ENCODE results near the gene SIPA1L3.

DNA sequence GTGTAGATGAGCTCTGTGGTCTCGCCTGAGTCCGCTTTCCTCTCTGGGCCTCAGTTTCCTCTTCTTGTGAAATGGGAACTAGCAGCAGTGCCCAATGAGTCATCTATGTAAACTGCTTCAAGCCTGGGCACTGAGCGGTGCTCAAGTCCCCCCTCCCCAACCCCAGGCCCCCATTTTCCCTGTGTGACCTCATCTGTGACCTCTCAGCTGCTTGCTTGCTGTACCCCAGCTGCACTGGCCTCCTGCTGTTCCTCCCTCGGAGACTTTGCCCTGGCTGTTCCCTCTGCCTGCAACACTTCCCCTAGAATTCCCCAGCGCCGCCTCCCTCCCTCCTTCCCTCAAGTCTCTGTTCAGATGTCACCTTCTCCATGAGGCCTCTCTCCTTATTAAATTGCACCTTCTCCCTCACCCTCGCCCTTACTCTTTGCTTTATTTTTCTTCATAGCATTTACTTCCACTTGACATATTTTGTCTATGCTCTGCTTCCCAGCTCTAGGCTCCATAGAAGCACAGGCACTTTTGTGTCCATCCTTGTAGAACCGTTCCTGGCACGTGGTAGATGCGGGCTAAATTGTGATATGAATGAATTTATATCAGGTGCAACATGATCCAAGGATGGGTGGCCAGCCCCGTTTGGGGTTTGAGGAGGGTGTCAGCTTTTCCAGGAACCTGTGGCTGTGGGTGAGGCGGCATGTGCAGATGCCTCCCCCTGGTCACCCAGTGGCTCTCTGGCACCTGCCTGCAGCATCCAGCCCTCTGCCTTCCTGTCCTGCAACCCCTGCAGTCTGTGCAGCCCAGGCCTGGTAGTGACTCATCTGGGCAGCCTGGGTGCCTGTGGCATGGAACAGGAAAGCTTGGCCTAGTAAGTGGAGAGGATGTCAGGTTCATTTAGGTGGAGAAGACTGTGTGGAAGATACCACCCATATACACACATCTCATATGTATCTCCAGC, 26.3 kb downstream of the SIPA1L3 start:
- TF ChIP-seq, protein P1, sequence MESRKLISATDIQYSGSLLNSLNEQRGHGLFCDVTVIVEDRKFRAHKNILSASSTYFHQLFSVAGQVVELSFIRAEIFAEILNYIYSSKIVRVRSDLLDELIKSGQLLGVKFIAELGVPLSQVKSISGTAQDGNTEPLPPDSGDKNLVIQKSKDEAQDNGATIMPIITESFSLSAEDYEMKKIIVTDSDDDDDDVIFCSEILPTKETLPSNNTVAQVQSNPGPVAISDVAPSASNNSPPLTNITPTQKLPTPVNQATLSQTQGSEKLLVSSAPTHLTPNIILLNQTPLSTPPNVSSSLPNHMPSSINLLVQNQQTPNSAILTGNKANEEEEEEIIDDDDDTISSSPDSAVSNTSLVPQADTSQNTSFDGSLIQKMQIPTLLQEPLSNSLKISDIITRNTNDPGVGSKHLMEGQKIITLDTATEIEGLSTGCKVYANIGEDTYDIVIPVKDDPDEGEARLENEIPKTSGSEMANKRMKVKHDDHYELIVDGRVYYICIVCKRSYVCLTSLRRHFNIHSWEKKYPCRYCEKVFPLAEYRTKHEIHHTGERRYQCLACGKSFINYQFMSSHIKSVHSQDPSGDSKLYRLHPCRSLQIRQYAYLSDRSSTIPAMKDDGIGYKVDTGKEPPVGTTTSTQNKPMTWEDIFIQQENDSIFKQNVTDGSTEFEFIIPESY (IDR thresholded peaks at IDR 0.05): no peak
- no peak for TF ChIP-seq EZH2 (IDR thresholded peaks at IDR 0.05; ENCODE audit: borderline replicate concordance, control insufficient read depth, low read depth, low read length)
- TF ChIP-seq E2F4 (IDR thresholded peaks at IDR 0.05; ENCODE audit: low read depth, low read length): no peak
- TF ChIP-seq CTCF (IDR thresholded peaks at IDR 0.05 in 2 of 3, conservative IDR thresholded peaks at IDR 0.05 in 1 of 3; ENCODE audit: control insufficient read depth in 2 of 3, extremely low read depth in 1 of 3, insufficient read depth in 1 of 3, low read depth in 3 of 3, low read length in 3 of 3): no peak
- no peak for TF ChIP-seq JUND (IDR thresholded peaks at IDR 0.05; ENCODE audit: low read depth, low read length)
- TF ChIP-seq POLR2AphosphoS2 (IDR thresholded peaks at IDR 0.05; ENCODE audit: low read depth, low read length): no peak
- no peak for TF ChIP-seq HDAC2 (IDR thresholded peaks at IDR 0.05)
- no peak for TF ChIP-seq POLR2A (IDR thresholded peaks at IDR 0.05; ENCODE audit: low read depth, low read length)
- TF ChIP-seq BRCA1 (IDR thresholded peaks at IDR 0.05; ENCODE audit: low read depth, low read length): no peak
- no peak for TF ChIP-seq CREB1 (IDR thresholded peaks at IDR 0.05; ENCODE audit: low read depth)
- TF ChIP-seq CEBPB (IDR thresholded peaks at IDR 0.05; ENCODE audit: borderline replicate concordance in 1 of 2, low read depth in 2 of 2, low read length in 2 of 2): no peak
- TF ChIP-seq SMC3 (IDR thresholded peaks at IDR 0.05; ENCODE audit: borderline replicate concordance, low read length): no peak

All from GM12878 (cell line).